Measurements from ENCODE around the gene PAXIP1.

Gene PAXIP1

DNA sequence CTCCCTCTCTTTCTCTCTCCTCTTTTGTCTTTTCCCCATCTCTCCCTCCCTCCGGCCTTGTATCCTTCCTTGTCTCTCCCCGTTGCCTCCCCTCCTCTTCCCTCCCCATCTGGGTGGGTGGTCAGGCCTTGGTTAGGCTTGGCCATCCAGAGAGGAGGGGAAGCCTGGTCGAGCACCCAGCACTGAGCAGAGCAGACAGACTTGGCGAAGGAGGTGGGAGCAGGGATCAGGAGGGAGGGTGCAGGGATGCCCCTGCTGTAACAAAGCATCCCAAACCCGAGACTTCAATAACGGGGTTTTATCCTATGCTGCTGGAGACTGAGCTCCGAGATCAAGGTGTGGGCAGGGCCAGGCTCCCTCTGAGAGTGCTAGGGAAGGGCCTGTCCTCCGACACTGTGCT lies 97.3 kb downstream of the PAXIP1 start:
- H3K4me1 ChIP-seq: peaks cover 5% of the 10 kb centered on the region
- H3K79me2 ChIP-seq: no peaks in the 10 kb centered on the region
- H3K4me2 ChIP-seq (ENCODE audit: low read length): no peak overlapping the region
- no peaks in the 10 kb centered on the region for H3K9me3 ChIP-seq (ENCODE audit: control insufficient read depth, low read length)
- no peak overlapping the region for H3K27ac ChIP-seq
- TF ChIP-seq, protein P1, sequence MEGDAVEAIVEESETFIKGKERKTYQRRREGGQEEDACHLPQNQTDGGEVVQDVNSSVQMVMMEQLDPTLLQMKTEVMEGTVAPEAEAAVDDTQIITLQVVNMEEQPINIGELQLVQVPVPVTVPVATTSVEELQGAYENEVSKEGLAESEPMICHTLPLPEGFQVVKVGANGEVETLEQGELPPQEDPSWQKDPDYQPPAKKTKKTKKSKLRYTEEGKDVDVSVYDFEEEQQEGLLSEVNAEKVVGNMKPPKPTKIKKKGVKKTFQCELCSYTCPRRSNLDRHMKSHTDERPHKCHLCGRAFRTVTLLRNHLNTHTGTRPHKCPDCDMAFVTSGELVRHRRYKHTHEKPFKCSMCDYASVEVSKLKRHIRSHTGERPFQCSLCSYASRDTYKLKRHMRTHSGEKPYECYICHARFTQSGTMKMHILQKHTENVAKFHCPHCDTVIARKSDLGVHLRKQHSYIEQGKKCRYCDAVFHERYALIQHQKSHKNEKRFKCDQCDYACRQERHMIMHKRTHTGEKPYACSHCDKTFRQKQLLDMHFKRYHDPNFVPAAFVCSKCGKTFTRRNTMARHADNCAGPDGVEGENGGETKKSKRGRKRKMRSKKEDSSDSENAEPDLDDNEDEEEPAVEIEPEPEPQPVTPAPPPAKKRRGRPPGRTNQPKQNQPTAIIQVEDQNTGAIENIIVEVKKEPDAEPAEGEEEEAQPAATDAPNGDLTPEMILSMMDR (IDR thresholded peaks at IDR 0.05): no peak
- no peak overlapping the region for H3K9ac ChIP-seq
- H3K36me3 ChIP-seq (ENCODE audit: control insufficient read depth, insufficient read depth, low read length): no peaks in the 10 kb centered on the region
- H3K27me3 ChIP-seq (ENCODE audit: control insufficient read depth, insufficient read depth, low read length): no peaks in the 10 kb centered on the region
- H3K4me3 ChIP-seq (ENCODE audit: low read depth, low read length): no peak overlapping the region
- H2AFZ ChIP-seq: no peak overlapping the region

DNA sequence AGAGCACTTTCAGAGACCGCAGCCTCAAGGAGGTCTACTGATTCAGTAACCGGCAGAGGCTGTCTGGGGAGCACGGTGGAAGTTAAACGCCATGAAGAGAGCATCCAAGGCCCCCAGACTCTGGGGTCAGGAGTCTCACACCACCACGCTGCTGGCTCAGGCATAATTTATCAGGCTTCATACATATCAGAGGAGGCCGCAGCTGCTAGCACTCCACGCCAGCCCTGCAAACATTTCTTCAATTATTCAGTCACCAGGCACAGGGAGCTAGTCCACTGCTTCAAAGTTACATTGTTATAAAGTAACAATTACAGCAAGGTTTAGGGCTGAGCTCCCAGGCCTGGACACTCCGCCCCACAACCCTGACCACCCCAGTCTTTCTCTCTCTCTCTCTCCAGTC lies 97.8 kb downstream of the PAXIP1 start:
- Histone ChIP-seq H3K9me3 (ENCODE audit: control insufficient read depth, low read length) (no peaks in the 10 kb centered on the region), H3K4me3 (ENCODE audit: low read depth, low read length) (no peak overlapping the region), H2AFZ (no peak overlapping the region), H3K4me2 (ENCODE audit: low read length) (no peak overlapping the region), H3K9ac (no peak overlapping the region), H3K4me1 (peaks cover under 1% of the 10 kb centered on the region), H3K27ac (no peak overlapping the region), H3K79me2 (no peaks in the 10 kb centered on the region), H3K27me3 (ENCODE audit: control insufficient read depth, insufficient read depth, low read length) (no peaks in the 10 kb centered on the region), H3K36me3 (ENCODE audit: control insufficient read depth, insufficient read depth, low read length) (no peaks in the 10 kb centered on the region)
- TF ChIP-seq, protein P1 (IDR thresholded peaks at IDR 0.05): no peak

DNA sequence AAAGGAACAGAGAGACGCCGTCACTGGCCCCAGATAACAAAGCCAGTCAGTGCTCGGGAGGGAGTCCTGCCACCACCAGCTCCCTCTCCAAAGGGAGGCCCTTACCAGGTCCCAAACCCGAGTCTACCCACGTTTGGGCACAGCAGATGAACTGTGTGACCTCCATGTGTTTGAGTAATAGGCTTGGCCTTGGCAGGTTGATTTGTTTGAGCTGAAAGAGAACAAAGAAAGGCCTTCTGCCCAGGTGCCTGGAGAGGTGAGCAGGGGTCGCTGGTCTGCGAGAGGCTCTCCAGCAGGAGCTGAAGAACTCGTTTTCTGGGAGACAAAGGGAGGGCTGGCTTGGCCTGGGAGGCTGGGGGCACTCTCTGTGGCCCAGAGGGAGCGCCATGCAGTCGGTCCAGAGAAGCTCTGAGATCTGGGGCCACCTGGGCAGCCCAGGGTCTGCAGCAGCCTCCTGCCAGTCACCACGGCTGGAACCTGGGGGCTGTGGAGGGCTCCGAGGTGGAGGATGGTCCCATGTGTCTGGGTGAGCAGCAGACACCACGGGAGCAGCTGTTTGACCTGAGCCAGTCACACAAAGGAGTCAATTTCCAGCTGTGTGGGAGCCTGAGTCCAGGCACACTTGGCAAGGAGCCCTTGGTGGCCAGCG lies 99.7 kb downstream of the PAXIP1 start:
- no peak overlapping the region for H3K4me2 ChIP-seq (ENCODE audit: low read length)
- H3K4me1 ChIP-seq: no peaks in the 10 kb centered on the region
- peak overlapping the region; percentile 18 for H2AFZ ChIP-seq
- H3K79me2 ChIP-seq: no peaks in the 10 kb centered on the region
- no peak overlapping the region for H3K27ac ChIP-seq
- TF ChIP-seq, protein P1 (IDR thresholded peaks at IDR 0.05): no peak
- H3K36me3 ChIP-seq (ENCODE audit: control insufficient read depth, insufficient read depth, low read length): no peaks in the 10 kb centered on the region
- no peak overlapping the region for H3K4me3 ChIP-seq (ENCODE audit: low read depth, low read length)
- no peak overlapping the region for H3K9ac ChIP-seq
- H3K9me3 ChIP-seq (ENCODE audit: control insufficient read depth, low read length): no peaks in the 10 kb centered on the region
- H3K27me3 ChIP-seq (ENCODE audit: control insufficient read depth, insufficient read depth, low read length): no peaks in the 10 kb centered on the region

DNA sequence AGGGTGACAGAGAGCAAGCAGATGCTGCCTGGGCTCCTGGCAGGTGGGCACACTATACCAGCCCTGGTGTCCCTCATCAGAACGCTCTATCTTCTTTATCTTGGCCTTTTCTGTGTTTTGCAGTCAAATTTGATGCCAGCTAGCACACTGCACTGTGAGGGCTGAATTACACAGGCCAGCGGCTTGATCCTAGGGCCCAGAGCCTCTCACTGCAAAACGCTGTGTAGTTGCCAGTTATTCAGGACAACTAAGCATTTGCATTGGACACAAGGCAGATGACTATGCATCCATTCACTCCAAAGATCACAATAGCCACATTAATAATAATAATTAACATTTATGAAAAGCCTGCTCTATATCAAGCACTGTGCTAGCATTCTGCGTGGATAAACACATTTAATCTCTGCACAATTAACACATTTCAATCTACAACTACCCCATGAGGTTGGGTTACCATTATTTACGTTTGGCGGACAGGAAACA lies 100.3 kb downstream of the PAXIP1 start:
- TF ChIP-seq, protein P1 (IDR thresholded peaks at IDR 0.05): no peak
- Histone ChIP-seq H3K9me3 (ENCODE audit: control insufficient read depth, low read length) (no peaks in the 10 kb centered on the region), H3K9ac (no peak overlapping the region), H3K27me3 (ENCODE audit: control insufficient read depth, insufficient read depth, low read length) (no peaks in the 10 kb centered on the region), H2AFZ (peak overlapping the region; percentile 18), H3K4me2 (ENCODE audit: low read length) (no peak overlapping the region), H3K27ac (no peak overlapping the region), H3K4me1 (no peaks in the 10 kb centered on the region), H3K79me2 (no peaks in the 10 kb centered on the region), H3K36me3 (ENCODE audit: control insufficient read depth, insufficient read depth, low read length) (no peaks in the 10 kb centered on the region), H3K4me3 (ENCODE audit: low read depth, low read length) (no peak overlapping the region)

DNA sequence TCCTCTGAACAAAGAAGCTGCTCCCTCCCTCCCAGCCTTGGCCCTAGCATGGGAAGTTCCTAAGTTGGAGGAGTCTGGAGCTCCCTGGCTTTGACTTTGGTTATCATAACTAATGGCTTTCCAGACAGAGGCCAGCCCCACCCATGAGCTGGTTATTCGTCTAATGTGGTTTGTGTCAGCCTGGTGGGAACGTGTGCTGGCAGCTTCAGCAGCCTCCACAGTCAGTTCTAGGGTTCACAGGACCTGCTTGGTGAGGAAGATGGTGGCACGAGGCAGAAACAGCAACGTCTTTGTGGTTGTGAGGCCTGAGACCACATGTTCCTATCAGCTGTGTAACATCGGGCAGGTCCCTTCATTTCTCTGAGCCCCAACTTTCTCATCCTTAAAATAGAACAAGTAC lies 103.1 kb downstream of the PAXIP1 start:
- Histone ChIP-seq H3K36me3 (ENCODE audit: control insufficient read depth, insufficient read depth, low read length) (no peaks in the 10 kb centered on the region), H3K4me2 (ENCODE audit: low read length) (no peak overlapping the region), H3K4me3 (ENCODE audit: low read depth, low read length) (no peak overlapping the region), H3K9ac (no peak overlapping the region), H3K27me3 (ENCODE audit: control insufficient read depth, insufficient read depth, low read length) (no peaks in the 10 kb centered on the region), H3K27ac (no peak overlapping the region), H3K79me2 (no peaks in the 10 kb centered on the region), H3K4me1 (no peaks in the 10 kb centered on the region), H3K9me3 (ENCODE audit: control insufficient read depth, low read length) (no peaks in the 10 kb centered on the region), H2AFZ (no peak overlapping the region)
- TF ChIP-seq, protein P1 (IDR thresholded peaks at IDR 0.05): no peak
